Loucy (cell line): Measurements from ENCODE around the gene AFF2.

Source experiments
- EZH2phosphoT487 ChIP-seq: fragments of 200-600 bp; IDR thresholded peaks from 2 replicates; pipeline ENCODE4 v1.6.1; 2018; ENCODE audit warnings: antibody characterized with exemption, mild to moderate bottlenecking, moderate library complexity, borderline replicate concordance
- TF ChIP-seq, protein P1 (sequence below): fragments of 200-600 bp; sonication (generic); conservative IDR thresholded peaks from 2 replicates; pipeline ENCODE4 v1.5.1; 2014; ENCODE audit warnings: mild to moderate bottlenecking, antibody characterized with exemption, low read length

DNA sequence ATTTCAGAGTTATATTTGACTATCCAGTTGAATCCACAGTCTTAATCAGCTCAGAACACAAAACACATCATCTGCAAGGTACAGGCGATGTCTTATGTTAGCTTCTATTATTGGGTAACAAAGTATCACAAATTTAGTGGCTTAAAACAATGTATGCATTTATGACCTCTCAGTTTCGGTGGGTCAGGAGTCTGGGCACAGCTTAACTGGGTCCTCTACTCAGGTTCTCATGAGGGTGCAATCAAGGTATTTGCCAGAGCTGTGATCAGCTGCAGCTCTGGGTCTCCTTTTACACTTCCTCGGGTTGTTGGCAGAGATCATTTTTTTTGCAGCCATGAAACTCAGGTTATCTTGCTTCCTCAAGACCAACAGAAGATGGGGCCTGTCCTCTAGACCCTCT lies 505.8 kb downstream of the AFF2 start:
- no peak for TF ChIP-seq EZH2phosphoT487
- TF ChIP-seq, protein P1, sequence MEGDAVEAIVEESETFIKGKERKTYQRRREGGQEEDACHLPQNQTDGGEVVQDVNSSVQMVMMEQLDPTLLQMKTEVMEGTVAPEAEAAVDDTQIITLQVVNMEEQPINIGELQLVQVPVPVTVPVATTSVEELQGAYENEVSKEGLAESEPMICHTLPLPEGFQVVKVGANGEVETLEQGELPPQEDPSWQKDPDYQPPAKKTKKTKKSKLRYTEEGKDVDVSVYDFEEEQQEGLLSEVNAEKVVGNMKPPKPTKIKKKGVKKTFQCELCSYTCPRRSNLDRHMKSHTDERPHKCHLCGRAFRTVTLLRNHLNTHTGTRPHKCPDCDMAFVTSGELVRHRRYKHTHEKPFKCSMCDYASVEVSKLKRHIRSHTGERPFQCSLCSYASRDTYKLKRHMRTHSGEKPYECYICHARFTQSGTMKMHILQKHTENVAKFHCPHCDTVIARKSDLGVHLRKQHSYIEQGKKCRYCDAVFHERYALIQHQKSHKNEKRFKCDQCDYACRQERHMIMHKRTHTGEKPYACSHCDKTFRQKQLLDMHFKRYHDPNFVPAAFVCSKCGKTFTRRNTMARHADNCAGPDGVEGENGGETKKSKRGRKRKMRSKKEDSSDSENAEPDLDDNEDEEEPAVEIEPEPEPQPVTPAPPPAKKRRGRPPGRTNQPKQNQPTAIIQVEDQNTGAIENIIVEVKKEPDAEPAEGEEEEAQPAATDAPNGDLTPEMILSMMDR: no peak
